H1 (cell line): ENCODE data around the gene VEPH1. TPM values are rescaled to one million over a fixed set of nuclear protein-coding genes. Genes with fewer than 3 reads are reported as not detected.

Experiments
- SRF ChIP-seq: IDR thresholded peaks from 2 replicates; pipeline ENCODE4 v1.6.1; 2011; ENCODE audit warnings: mild to moderate bottlenecking, low read depth, low read length, moderate library complexity
- polyA plus RNA-seq, 7 experiments: library from polyadenylated mRNA; depleted of rRNA in 3 of 7; stranded (reverse) in 5 of 7; unstranded in 2 of 7; fragments of >200 nt in 5 of 7; fragments of 200-250 nt in 2 of 7; gene quantifications; 1 replicate in 5 of 7; 2 replicates in 1 of 7; 4 replicates in 1 of 7; pipeline versions ENCODE4 v1.2.1 to v1.2.3, GENCODE V29; 2011 to 2013; ENCODE audit warnings: missing spikeins in 2 of 7, mixed read lengths in 2 of 7
- total RNA-seq: library from RNA; stranded (reverse); fragmentation: NEBNext Ultra II Directional; extraction: Animal tissue kit (Norgen Biotek cat#: 25700); gene quantifications from 2 replicates; pipeline ENCODE4 v1.2.1, GENCODE V29; 2021
- TF ChIP-seq, protein P1 (sequence below): fragments of 300-600 bp; sonication (generic); IDR thresholded peaks from 2 replicates; pipeline ENCODE4 v1.7.1; 2012; ENCODE audit warnings: low read length, moderate library complexity, mild to moderate bottlenecking, inconsistent platforms; ENCODE audit not compliant: insufficient replicate concordance

The VEPH1 gene
- total and polyA plus RNA-seq, 2 of the 8 experiments (the other 6 are each of a cell fraction or from before 2014, with no cell fraction given), result 12.0 to 18.3 TPM

DNA sequence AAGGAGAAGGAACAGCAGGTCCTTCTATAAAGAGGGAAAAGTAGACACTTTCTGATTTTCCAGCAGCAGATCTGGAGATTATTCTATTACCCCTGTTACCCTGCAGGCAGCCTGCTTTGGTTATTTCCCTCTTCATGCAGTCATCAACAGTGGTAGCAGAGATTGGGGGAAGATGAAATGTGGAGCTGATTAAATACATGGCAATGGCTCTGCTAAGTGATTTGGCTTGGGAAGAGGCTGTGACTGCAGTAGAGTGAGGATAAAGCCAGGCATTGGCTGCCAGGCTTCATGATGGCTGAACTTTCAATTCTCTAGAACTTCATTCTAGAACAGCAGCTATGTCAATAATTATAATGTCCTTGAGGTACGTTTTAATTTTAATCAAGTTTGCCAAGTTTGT, 37.5 kb downstream of the VEPH1 start (continued):
- TF ChIP-seq, protein P1, sequence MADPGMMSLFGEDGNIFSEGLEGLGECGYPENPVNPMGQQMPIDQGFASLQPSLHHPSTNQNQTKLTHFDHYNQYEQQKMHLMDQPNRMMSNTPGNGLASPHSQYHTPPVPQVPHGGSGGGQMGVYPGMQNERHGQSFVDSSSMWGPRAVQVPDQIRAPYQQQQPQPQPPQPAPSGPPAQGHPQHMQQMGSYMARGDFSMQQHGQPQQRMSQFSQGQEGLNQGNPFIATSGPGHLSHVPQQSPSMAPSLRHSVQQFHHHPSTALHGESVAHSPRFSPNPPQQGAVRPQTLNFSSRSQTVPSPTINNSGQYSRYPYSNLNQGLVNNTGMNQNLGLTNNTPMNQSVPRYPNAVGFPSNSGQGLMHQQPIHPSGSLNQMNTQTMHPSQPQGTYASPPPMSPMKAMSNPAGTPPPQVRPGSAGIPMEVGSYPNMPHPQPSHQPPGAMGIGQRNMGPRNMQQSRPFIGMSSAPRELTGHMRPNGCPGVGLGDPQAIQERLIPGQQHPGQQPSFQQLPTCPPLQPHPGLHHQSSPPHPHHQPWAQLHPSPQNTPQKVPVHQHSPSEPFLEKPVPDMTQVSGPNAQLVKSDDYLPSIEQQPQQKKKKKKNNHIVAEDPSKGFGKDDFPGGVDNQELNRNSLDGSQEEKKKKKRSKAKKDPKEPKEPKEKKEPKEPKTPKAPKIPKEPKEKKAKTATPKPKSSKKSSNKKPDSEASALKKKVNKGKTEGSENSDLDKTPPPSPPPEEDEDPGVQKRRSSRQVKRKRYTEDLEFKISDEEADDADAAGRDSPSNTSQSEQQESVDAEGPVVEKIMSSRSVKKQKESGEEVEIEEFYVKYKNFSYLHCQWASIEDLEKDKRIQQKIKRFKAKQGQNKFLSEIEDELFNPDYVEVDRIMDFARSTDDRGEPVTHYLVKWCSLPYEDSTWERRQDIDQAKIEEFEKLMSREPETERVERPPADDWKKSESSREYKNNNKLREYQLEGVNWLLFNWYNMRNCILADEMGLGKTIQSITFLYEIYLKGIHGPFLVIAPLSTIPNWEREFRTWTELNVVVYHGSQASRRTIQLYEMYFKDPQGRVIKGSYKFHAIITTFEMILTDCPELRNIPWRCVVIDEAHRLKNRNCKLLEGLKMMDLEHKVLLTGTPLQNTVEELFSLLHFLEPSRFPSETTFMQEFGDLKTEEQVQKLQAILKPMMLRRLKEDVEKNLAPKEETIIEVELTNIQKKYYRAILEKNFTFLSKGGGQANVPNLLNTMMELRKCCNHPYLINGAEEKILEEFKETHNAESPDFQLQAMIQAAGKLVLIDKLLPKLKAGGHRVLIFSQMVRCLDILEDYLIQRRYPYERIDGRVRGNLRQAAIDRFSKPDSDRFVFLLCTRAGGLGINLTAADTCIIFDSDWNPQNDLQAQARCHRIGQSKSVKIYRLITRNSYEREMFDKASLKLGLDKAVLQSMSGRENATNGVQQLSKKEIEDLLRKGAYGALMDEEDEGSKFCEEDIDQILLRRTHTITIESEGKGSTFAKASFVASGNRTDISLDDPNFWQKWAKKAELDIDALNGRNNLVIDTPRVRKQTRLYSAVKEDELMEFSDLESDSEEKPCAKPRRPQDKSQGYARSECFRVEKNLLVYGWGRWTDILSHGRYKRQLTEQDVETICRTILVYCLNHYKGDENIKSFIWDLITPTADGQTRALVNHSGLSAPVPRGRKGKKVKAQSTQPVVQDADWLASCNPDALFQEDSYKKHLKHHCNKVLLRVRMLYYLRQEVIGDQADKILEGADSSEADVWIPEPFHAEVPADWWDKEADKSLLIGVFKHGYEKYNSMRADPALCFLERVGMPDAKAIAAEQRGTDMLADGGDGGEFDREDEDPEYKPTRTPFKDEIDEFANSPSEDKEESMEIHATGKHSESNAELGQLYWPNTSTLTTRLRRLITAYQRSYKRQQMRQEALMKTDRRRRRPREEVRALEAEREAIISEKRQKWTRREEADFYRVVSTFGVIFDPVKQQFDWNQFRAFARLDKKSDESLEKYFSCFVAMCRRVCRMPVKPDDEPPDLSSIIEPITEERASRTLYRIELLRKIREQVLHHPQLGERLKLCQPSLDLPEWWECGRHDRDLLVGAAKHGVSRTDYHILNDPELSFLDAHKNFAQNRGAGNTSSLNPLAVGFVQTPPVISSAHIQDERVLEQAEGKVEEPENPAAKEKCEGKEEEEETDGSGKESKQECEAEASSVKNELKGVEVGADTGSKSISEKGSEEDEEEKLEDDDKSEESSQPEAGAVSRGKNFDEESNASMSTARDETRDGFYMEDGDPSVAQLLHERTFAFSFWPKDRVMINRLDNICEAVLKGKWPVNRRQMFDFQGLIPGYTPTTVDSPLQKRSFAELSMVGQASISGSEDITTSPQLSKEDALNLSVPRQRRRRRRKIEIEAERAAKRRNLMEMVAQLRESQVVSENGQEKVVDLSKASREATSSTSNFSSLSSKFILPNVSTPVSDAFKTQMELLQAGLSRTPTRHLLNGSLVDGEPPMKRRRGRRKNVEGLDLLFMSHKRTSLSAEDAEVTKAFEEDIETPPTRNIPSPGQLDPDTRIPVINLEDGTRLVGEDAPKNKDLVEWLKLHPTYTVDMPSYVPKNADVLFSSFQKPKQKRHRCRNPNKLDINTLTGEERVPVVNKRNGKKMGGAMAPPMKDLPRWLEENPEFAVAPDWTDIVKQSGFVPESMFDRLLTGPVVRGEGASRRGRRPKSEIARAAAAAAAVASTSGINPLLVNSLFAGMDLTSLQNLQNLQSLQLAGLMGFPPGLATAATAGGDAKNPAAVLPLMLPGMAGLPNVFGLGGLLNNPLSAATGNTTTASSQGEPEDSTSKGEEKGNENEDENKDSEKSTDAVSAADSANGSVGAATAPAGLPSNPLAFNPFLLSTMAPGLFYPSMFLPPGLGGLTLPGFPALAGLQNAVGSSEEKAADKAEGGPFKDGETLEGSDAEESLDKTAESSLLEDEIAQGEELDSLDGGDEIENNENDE, result no peak
- TF ChIP-seq SRF, result no peak
